GM18502 (cell line): Measurements from ENCODE around the gene CLHC1.
"Not testable (repeated sequence)": the region's sequence is repeated elsewhere in the genome, so short reads cannot be mapped to it uniquely, and the experiment has no call there.

Experiments
- ATAC-seq: cut with Tn5 transposase; IDR thresholded peaks from one replicate; pipeline ENCODE4 v1.9.1; 2021; ENCODE audit warnings: mild to moderate bottlenecking; ENCODE audit not compliant: unreplicated experiment, poor library complexity

CLHC1 gene

DNA sequence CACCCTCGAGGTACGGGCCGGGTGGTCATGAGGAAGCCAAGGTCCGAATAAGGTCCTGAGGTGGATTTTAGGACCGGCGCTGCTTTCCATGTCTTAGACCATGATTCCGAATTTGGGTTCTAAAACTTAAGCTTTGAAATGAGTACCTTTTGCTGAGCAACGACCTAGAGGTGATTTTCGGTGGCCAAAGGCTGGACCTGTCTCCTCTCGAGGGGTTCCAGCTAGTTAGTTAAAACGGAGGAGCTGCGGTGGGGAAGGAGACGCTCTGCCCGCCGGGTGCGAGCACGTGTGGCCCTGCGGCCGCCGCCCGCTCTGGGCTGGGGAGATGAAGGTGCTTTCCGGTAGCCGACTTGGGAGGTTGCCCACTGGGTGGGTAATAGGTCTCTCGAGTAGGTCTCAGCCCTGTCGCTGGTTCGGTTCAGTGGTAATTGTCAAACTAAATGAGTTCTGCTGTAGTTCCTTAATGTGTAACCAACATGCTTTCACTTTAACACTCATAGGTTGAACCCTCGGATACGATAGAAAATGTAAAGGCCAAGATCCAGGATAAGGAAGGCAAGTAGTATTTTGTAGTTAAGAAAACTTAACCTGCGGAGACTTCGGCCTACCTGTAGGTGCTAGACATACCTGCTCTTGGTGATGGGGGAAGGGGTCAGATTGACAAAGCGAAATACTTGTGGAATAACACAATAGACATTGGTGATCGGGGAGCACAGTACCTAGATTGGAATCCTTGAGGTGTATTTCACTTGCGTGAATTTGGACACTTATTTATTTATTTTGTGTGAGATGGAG is 967 bp upstream of the CLHC1 start:
- ATAC-seq, result peak; percentile 27

- no peak for ATAC-seq
Measured at GRCh38 chr2:55231546-55232083, 478 bp downstream of the CLHC1 start.

GRCh38 chr2:55230551-55230950 is 1.5 kb downstream of the CLHC1 start:
- ATAC-seq, result no peak

DNA sequence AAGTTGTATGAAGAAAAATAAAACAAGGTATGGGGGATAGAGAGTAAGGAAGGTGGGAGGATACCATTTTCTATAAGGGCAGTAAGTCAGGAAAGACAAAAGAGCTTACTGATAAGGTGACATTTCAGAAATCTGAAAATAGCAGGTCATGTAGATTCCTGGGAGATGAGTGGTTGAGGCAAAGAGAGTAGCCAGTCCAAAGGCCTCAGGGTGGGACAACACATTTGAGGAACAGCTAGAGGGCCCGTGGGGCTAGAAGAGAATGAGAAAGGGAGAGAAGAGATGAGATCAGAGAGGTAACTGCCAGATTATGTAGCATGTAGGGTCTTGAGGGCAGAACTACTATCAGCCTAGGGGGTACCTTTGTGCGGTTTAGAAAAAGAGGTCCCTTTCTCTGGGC is 2.9 kb downstream of the CLHC1 start:
- no peak for ATAC-seq

DNA sequence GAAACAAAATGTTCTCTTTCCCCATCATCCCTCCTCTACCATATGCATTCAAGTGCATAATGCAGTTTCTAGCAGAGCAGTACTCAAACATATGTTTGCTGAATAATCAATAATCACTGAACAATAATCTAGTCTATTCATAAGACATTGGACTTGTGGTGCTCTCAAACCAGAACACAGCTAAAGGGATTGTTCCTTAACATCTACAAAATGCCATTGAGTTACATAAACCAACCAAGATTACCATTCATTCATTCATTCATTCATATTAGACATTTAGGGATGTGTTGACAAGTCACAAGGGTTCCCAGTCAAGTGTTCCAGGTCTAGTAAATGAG is 3.9 kb downstream of the CLHC1 start:
- ATAC-seq, result no peak

DNA sequence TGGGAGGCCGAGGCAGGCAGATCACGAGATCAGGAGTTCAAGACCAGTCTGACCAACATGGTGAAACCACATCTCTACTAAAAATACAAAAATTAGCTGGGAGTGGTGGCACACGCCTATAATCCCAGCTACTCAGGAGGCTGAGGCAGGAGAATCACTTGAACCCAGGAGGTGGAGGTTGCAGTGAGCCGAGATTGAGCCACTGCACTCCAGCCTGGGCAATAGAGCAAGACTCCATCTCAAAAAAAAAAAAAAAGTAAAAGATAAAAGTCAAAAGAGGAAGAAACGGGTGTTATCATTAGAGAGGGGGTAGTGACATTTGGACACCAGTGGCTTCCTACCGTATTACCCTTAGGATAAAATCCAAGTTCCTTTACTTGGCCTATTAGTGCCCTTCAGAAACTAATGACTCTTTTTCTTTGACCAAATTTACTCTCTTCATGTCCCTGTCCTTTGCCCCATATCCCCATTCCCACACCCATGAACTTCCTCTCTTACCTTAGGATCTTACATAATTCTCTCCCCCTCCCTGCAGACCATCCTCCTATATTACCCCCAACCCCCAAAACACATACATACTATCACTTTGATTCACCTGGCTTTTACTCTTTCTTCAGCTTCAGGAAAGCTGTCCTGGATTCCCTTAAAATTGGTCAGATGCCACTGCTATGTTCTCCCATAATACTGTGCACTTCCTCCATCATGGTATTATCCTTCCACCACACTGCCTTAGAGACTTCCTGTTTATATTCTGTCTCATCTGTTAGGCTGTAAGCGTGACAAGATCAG is 4.5 kb downstream of the CLHC1 start:
- not testable (repeated sequence) for ATAC-seq

- no peak for ATAC-seq
Measured at GRCh38 chr2:55225481-55226020, 6.5 kb downstream of the CLHC1 start.

GRCh38 chr2:55224761-55225261 is 7.3 kb downstream of the CLHC1 start:
- ATAC-seq, result no peak

- ATAC-seq, result no peak
Measured at GRCh38 chr2:55223958-55224760, 7.9 kb downstream of the CLHC1 start.

DNA sequence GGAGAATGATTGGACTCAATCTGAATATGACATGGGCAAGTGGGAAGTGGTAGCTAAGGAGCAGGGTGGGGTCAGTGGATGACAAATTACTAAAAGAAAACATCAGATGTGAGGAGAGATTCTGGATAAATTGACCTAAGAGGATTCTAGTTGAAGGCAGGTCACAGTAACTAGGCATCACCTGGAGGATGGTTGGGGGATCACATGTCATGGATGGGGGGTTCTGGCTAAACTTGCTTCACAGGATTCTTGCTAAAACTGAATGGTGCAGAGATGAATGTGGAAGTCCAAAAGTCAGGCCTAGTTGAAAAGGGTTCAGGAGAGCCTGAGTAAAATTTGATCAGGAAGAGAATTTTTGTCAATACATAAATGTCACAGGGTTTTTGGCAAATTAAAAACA is 18.3 kb downstream of the CLHC1 start:
- ATAC-seq, result no peak

DNA sequence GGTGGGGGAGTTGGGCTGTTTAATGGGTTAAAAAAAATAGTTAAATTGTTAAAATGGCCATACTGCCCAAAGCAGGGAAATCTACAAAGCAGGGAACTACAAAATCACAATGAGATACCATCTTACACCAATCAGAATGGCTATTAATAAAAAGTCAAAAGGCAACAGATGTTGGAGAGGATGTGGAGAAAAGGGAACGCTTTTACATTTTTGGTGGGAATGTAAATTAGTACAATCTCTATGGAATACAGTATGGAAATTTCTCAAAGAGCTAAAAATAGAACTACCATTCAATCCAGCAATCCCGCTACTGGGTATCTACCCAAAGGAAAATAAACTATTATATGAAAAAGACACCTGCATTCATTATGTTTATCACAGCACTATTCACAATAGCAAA is 27.1 kb downstream of the CLHC1 start:
- no peak for ATAC-seq

DNA sequence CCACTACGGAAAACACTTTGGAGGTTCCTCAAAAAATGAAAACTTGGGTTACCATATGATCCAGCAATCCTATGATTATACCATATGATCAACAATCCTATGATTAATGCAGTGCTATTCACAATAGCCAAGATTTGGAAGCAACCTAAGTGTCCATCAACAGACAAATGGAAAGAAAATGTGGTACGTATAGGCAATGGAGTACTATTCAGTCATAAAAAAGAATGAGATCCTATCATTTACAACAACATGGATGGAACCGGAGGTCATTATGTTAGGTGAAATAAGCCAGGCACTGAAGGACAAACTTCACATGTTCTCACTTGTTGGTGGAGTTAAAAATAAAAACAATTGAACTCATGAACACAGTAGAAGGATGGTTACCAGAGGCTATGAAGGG is 27.6 kb downstream of the CLHC1 start:
- ATAC-seq, result no peak

- ATAC-seq, result no peak
Measured at GRCh38 chr2:55200416-55200815, 31.7 kb downstream of the CLHC1 start.

- no peak for ATAC-seq
Measured at GRCh38 chr2:55196526-55196925, 35.6 kb downstream of the CLHC1 start.

DNA sequence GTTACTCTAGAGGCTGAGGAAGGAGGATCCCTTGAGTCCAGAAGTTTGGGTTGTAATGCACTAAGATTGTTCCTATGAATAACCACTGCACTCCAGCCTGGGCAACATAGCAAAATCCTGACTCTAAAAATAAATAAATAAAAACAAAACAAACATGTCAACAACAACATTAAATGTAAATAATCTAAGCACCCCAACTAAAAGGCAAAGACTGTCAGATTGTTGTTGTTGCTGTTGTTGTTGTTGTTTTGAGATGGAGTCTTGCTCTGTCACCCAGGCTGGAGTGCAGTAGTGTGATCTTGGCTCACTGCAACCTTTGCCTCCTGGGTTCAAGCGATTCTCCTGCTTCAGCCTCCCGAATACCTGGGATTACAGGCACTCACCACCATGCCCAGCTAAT is 40.2 kb downstream of the CLHC1 start:
- not testable (repeated sequence) for ATAC-seq

DNA sequence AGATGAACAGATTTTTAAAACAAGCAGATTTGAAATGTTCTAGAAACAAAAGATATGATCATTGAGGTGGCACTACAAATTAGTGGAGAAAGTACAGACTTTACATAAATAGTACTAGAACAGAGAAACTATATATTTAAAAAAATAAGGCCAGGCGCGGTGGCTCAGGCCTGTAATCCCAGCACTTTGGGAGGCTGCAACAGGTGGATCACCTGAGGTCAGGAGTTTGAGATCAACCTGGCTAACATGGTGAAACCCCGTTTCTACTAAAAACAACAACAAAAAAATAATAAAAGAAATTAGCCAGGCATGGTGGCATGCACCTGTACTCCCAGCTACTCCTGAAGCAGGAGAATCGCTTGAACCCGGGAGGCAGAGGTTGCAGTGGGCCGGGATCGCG is 45.3 kb downstream of the CLHC1 start:
- ATAC-seq, result not testable (repeated sequence)

DNA sequence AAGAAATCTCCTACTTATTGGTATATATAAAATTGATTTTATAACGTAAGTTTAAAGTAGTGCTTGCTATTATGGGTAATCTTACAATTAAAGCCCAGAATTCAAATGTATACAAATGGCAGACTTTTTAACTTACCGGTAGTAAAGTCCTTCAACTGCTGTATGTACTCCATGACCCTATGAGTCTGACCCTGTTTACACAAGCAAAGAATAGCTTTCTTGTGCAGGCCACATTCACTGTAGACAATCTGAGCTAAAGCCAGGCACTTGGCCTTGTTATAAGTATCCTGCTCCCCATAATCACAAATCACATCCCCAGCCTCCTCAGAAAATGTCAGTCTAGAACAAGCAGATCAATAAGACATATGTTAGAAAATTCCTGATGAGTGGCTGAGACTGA is 51.7 kb downstream of the CLHC1 start:
- no peak for ATAC-seq

- no peak for ATAC-seq
Measured at GRCh38 chr2:55176094-55176415, 56.0 kb downstream of the CLHC1 start.

DNA sequence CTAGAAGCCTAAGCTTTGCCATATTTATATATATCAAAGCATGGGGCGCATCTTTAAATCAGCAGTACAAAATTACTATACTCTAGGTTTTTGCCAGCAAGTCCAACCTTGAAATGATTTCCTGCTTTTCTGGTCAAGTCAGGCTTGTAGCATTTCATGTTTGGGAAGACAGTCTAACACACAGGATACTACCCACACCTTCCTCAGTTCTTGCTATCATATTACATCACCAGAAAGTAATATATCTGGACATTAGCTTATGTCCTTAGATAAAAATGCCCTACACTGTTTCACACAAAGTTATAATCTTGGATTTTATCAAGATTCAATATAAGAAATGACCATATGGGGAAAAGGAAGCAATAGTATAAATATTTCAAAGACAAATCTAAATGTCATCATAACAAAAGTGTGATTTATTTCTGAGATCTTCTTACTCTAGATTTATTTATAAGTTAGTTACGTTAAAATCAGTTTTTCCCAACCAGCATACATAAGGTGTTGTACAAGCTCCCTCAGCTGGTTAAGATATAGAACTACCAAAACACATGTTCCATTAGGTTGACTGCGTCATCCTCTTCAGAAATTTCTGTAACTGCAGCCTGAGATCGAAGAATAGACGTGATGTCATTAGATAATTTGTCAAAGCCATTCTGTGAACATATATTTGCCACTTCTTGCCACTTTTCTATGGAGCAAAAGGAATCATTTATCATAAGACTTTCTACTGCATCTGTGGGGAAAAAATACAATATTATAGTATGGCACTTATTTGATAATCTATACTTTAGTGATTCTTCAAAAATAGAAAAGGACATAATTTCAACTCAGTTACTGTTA is 56.6 kb downstream of the CLHC1 start:
- peak; percentile 73 for ATAC-seq
